ENCODE data around the gene CRACR2B. TPM values are rescaled to one million over a fixed set of nuclear protein-coding genes. Genes with fewer than 3 reads are reported as not detected.

CRACR2B gene
- total and polyA plus RNA-seq, 2 of the 13 experiments (the other 11 are each of a cell fraction or from before 2014, with no cell fraction given) = 14.9 to 21.0 TPM

GRCh38 chr11:819129-819931, 8.4 kb upstream of the CRACR2B start (continued):
- 0 out of 2 replicates have a peak, but pooled peaks have one; percentile 39 for TF ChIP-seq TFDP1 (CRISPR knock-in tag; IDR thresholded peaks at IDR 0.05; ENCODE audit: borderline replicate concordance)
- TF ChIP-seq MTERF4 (CRISPR knock-in tag; IDR thresholded peaks at IDR 0.05) = no peak; the same call in 1 of the 2 replicates
- TF ChIP-seq ZFAT (CRISPR knock-in tag; conservative IDR thresholded peaks at IDR 0.05) = no peak
- TF ChIP-seq, protein P1, sequence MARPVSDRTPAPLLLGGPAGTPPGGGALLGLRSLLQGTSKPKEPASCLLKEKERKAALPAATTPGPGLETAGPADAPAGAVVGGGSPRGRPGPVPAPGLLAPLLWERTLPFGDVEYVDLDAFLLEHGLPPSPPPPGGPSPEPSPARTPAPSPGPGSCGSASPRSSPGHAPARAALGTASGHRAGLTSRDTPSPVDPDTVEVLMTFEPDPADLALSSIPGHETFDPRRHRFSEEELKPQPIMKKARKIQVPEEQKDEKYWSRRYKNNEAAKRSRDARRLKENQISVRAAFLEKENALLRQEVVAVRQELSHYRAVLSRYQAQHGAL (CRISPR knock-in tag; IDR thresholded peaks at IDR 0.05; ENCODE audit: not compliant biosample characterization) = no peak
- TF ChIP-seq PATZ1 (CRISPR knock-in tag; IDR thresholded peaks at IDR 0.05) = peak; percentile 75
- TF ChIP-seq CHD2 (IDR thresholded peaks at IDR 0.05; ENCODE audit: low read depth, low read length) = no peak
- no peak for TF ChIP-seq ZNF510 (CRISPR knock-in tag; IDR thresholded peaks at IDR 0.05; ENCODE audit: low read depth)
- TF ChIP-seq ATM (IDR thresholded peaks at IDR 0.05; ENCODE audit: borderline replicate concordance) = no peak
- 0 out of 2 replicates have a peak, but pooled peaks have one; percentile 24 for TF ChIP-seq BORCS8-MEF2B (CRISPR knock-in tag; IDR thresholded peaks at IDR 0.05)
- no peak; the same call in 1 of the 2 replicates for TF ChIP-seq ZNF580 (CRISPR knock-in tag; IDR thresholded peaks at IDR 0.05; ENCODE audit: borderline replicate concordance, low read depth)
- 0 out of 2 replicates have a peak, but pooled peaks have one; percentile 21 for TF ChIP-seq SP5 (CRISPR knock-in tag; IDR thresholded peaks at IDR 0.05; ENCODE audit: borderline replicate concordance, low read depth)
- TF ChIP-seq SP4 (CRISPR knock-in tag; IDR thresholded peaks at IDR 0.05) = peak; percentile 87
- TF ChIP-seq GATA4 (IDR thresholded peaks at IDR 0.05; ENCODE audit: borderline replicate concordance, low read depth) = peak; percentile 49; the same call in 1 of the 2 replicates
- TF ChIP-seq ZNF7 (CRISPR knock-in tag; IDR thresholded peaks at IDR 0.05) = no peak
- no peak for TF ChIP-seq ADNP (CRISPR knock-in tag; IDR thresholded peaks at IDR 0.05)
- TF ChIP-seq ZNF12 (CRISPR knock-in tag; IDR thresholded peaks at IDR 0.05) = no peak
- no peak for TF ChIP-seq HNRNPK (IDR thresholded peaks at IDR 0.05; ENCODE audit: low read depth, low read length, poor library complexity, severe bottlenecking)
- no peak for TF ChIP-seq ZNF180 (CRISPR knock-in tag; IDR thresholded peaks at IDR 0.05; ENCODE audit: borderline replicate concordance, low read depth)
- peak; percentile 10; the same call in 1 of the 2 replicates for TF ChIP-seq GATAD2A (CRISPR knock-in tag; IDR thresholded peaks at IDR 0.05)
- no peak for TF ChIP-seq PRMT3 (CRISPR knock-in tag; IDR thresholded peaks at IDR 0.05; ENCODE audit: borderline replicate concordance, low read depth)
- TF ChIP-seq TOE1 (CRISPR knock-in tag; IDR thresholded peaks at IDR 0.05) = no peak
- TF ChIP-seq NFYC (CRISPR knock-in tag; IDR thresholded peaks at IDR 0.05) = peak; percentile 63
- peak; percentile 30 for TF ChIP-seq ZNF746 (CRISPR knock-in tag; IDR thresholded peaks at IDR 0.05)
- TF ChIP-seq ZSCAN21 (CRISPR knock-in tag; IDR thresholded peaks at IDR 0.05; ENCODE audit: borderline replicate concordance) = peak; percentile 44; the same call in 1 of the 2 replicates

Measured in HepG2 (cell line).